Endothelial cell of umbilical vein (primary cell): ENCODE measurements around the gene WDR27. TPM values are rescaled to one million over a fixed set of nuclear protein-coding genes. Genes with fewer than 3 reads are reported as not detected.

Experiments
- BruUV-seq: library from RNA; stranded (reverse); fragments of 400-500 nt; replicated peaks from 2 replicates; lab custom pipeline; 2021; lab: Mats Ljungman, UMichigan
- CTCF ChIA-PET: fragments of 300-600, 350-600 bp; sonication (Branson Sonifier 250); formaldehyde crosslinking; loops from one replicate; lab custom pipeline; 2021; ENCODE audit warnings: antibody characterized with exemption, inconsistent platforms; lab: Charles Lee
- POLR2A ChIA-PET: fragments of 300-600, 350-600 bp; sonication (Branson Sonifier 250); formaldehyde crosslinking; loops from one replicate; lab custom pipeline; 2021; ENCODE audit warnings: antibody characterized with exemption, inconsistent platforms; lab: Charles Lee
- DNase-seq: peaks from one replicate; pipeline ENCODE4 v3.0.0-alpha.2; 2011; ENCODE audit warnings: low read depth, low spot score
- FAIRE-seq: peaks from 2 replicates; lab custom pipeline; 2011; peaks lifted over from hg19 to GRCh38; lab: Jason Lieb, UNC
- H2AFZ ChIP-seq: 2 replicates; pipeline ENCODE4 v1.6.0; 2012; ENCODE audit warnings: low read depth, low read length, control low read depth, inconsistent platforms
- H3K27ac ChIP-seq: 2 replicates; pipeline ENCODE4 v1.5.1; 2011; ENCODE audit warnings: low read depth, mild to moderate bottlenecking, control low read depth, low read length, moderate library complexity; ENCODE audit not compliant: insufficient read depth
- H3K27me3 ChIP-seq, 2 experiments: 2 replicates each; pipeline versions ENCODE4 v1.6.0 to v1.6.1; 2011; ENCODE audit warnings: low read length in 2 of 2, mixed read lengths in 1 of 2; ENCODE audit not compliant: control insufficient read depth in 2 of 2, insufficient read depth in 2 of 2
- H3K36me3 ChIP-seq, 2 experiments: 2 replicates in 1 of 2; 3 replicates in 1 of 2; pipeline ENCODE4 v1.5.1; 2011; ENCODE audit warnings: low read length in 2 of 2, mild to moderate bottlenecking in 1 of 2, moderate library complexity in 1 of 2; ENCODE audit not compliant: control insufficient read depth in 2 of 2, insufficient read depth in 2 of 2; ENCODE audit errors: extremely low read depth in 1 of 2
- H3K4me1 ChIP-seq: 3 replicates; pipeline ENCODE4 v1.5.1; 2011; ENCODE audit warnings: mild to moderate bottlenecking, low read length; ENCODE audit not compliant: control insufficient read depth, insufficient read depth; ENCODE audit errors: extremely low read depth
- H3K4me2 ChIP-seq: 2 replicates; pipeline ENCODE4 v1.6.1; 2011; ENCODE audit warnings: low read length, control low read depth, mixed read lengths; ENCODE audit not compliant: insufficient read depth
- H3K4me3 ChIP-seq, 3 experiments: fragments of 200-600 bp in 1 of 3; sonication (generic), shearing (Covaris generic) in 1 of 3; replicated peaks in 1 of 3; 2 replicates each; pipeline ENCODE4 v1.5.1; 2011 to 2016; ENCODE audit warnings: control low read depth in 3 of 3, low read length in 3 of 3, mild to moderate bottlenecking in 2 of 3, inconsistent platforms in 1 of 3, low read depth in 1 of 3, moderate library complexity in 1 of 3; ENCODE audit not compliant: insufficient read depth in 1 of 3
- H3K79me2 ChIP-seq: 2 replicates; pipeline ENCODE4 v1.6.0; 2012; ENCODE audit warnings: low read length, inconsistent platforms; ENCODE audit not compliant: control insufficient read depth, insufficient read depth
- H3K9ac ChIP-seq: replicated peaks from 2 replicates; pipeline ENCODE3; 2011; ENCODE audit warnings: low read length, control low read depth; ENCODE audit not compliant: insufficient read depth; ENCODE audit errors: extremely low read depth
- H3K9me1 ChIP-seq: replicated peaks from 3 replicates; pipeline ENCODE4 v1.6.0; 2011; ENCODE audit warnings: mild to moderate bottlenecking, low read length; ENCODE audit not compliant: control insufficient read depth, insufficient read depth; ENCODE audit errors: extremely low read depth
- H3K9me3 ChIP-seq: replicated peaks from 2 replicates; pipeline ENCODE4 v1.5.1; 2012; ENCODE audit warnings: low read length, inconsistent platforms; ENCODE audit not compliant: control insufficient read depth, insufficient read depth
- H4K20me1 ChIP-seq: replicated peaks from 2 replicates; pipeline ENCODE3; 2011; ENCODE audit warnings: mild to moderate bottlenecking, low read length; ENCODE audit not compliant: control insufficient read depth, insufficient read depth; ENCODE audit errors: extremely low read depth
- EZH2 ChIP-seq: IDR thresholded peaks from 2 replicates; pipeline ENCODE4 v1.6.1; 2012; ENCODE audit warnings: borderline replicate concordance, low read depth, mild to moderate bottlenecking, moderate library complexity, low read length, inconsistent platforms; ENCODE audit not compliant: severe bottlenecking
- FOS ChIP-seq: IDR thresholded peaks from 2 replicates; pipeline ENCODE4 v1.6.1; 2011; ENCODE audit warnings: mild to moderate bottlenecking, low read length, moderate library complexity, borderline replicate concordance; ENCODE audit not compliant: insufficient read depth
- GATA2 ChIP-seq: IDR thresholded peaks from 2 replicates; pipeline ENCODE4 v1.7.0; 2011; ENCODE audit warnings: low read depth, mild to moderate bottlenecking, moderate library complexity, mixed read lengths, low read length; ENCODE audit not compliant: insufficient read length, insufficient read depth
- JUN ChIP-seq: IDR thresholded peaks from 2 replicates; pipeline ENCODE4 v1.6.1; 2011; ENCODE audit warnings: borderline replicate concordance, low read depth; ENCODE audit not compliant: insufficient read length, insufficient read depth
- MYC ChIP-seq: IDR thresholded peaks from one replicate; pipeline ENCODE4 v1.6.1; 2011; ENCODE audit warnings: mild to moderate bottlenecking, low read depth, low read length
- POLR2A ChIP-seq: IDR thresholded peaks from 2 replicates; pipeline ENCODE4 v1.6.1; 2012; ENCODE audit warnings: low read depth, mild to moderate bottlenecking, control low read depth, low read length
- POLR2AphosphoS5 ChIP-seq: IDR thresholded peaks from 2 replicates; pipeline ENCODE4 v1.6.1; 2012; ENCODE audit warnings: low read depth, mild to moderate bottlenecking, control low read depth, low read length, moderate library complexity; ENCODE audit not compliant: insufficient read depth
- dilution Hi-C: fragments of 300-500 bp; cut with MboI; formaldehyde crosslinking; loops from one replicate; pipeline ENCODE4 v1.15.0; 2019; ENCODE audit warnings: low sequenced_read_pairs; ENCODE audit not compliant: extremely low pct_ligation_motif_present
- intact Hi-C: fragments of 100-400 bp; cut with micrococcal nuclease; formaldehyde crosslinking; loops from one replicate; pipeline ENCODE4 v1.10.0; 2022
- polyA plus RNA-seq, 4 experiments: library from polyadenylated mRNA; depleted of rRNA in 3 of 4; stranded (reverse) in 3 of 4; unstranded in 1 of 4; fragments of >200 nt; gene quantifications; 2 replicates each; pipeline versions ENCODE4 v1.2.1 to v1.2.3, GENCODE V29; 2011 to 2012; ENCODE audit warnings: missing spikeins in 1 of 4
- total RNA-seq: library from RNA; stranded (reverse); gene quantifications from 2 replicates; pipeline ENCODE4 v1.2.3, GENCODE V29; 2021
- TF ChIP-seq, protein P1 (sequence below), 2 donors: IDR thresholded peaks; 1 replicate in 1 of 2; 2 replicates in 1 of 2; pipeline ENCODE4 v1.5.1; 2011; ENCODE audit warnings: low read length in 2 of 2, mild to moderate bottlenecking in 2 of 2, moderate library complexity in 2 of 2, control low read depth in 1 of 2, inconsistent platforms in 1 of 2, low read depth in 1 of 2; ENCODE audit not compliant: insufficient read depth in 1 of 2; ENCODE audit errors: extremely low read depth in 1 of 2
- TF ChIP-seq, protein P2 (sequence below): IDR thresholded peaks from 2 replicates; pipeline ENCODE4 v1.6.1; 2011; ENCODE audit not compliant: insufficient read depth, insufficient read length

WDR27 gene
- total and polyA plus RNA-seq, 2 donors (not counting 3 experiments of a cell fraction or from before 2014, with no cell fraction given): 60.1 to 69.7 TPM

DNA sequence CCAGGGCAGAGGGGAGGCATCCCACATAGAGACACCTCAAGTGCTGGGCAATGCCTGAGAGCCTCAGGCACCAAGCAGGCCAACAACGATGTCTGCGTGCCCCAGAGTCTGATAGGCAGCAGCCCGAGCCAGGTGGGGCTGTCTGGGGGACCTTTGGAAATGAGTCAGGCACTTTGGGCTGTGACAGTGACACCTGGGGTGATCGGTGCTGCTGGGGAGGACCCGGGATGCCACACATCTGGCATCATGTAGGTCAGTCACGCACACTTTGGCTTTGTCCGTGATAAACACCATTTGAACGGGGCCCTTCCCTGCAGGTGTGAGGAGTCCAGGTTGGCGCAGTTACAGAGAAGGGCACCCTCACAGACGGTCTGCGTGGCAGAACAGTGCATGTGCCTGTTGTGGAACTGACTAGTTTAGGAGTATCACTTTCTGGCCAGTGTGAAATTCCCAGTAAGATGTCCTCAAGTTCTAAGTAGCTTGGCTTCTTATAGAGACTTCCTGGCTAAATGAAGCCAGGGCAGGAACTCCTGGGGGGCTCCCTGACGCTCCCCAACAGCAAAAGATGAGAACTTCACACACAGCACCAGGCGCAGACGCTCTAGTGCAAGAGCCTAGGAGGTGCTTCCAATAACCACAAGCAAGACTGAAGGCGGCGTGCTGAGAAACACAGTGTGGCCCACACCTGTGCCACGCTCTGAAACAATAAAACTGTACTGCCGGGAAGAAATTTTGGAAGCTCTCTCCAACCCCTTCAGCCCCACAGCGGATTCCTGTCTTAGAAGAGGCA is 134.7 kb downstream of the WDR27 start:
- no peak overlapping the region for H3K4me3 ChIP-seq
- H3K79me2 ChIP-seq: no peaks in the 10 kb centered on the region
- FAIRE-seq (no peak), DNase-seq (no peak)
- H3K4me2 ChIP-seq: no peak overlapping the region
- H3K9me1 ChIP-seq: no peaks in the 10 kb centered on the region
- BruUV-seq: no TSS peak
- no peaks in the 10 kb centered on the region for H3K27me3 ChIP-seq
- H3K9me3 ChIP-seq: no peaks in the 10 kb centered on the region
- intact Hi-C loops (no loop called here), dilution Hi-C loops (no loop called here)
- H3K27ac ChIP-seq: no peak overlapping the region
- TF ChIP-seq, protein P1, sequence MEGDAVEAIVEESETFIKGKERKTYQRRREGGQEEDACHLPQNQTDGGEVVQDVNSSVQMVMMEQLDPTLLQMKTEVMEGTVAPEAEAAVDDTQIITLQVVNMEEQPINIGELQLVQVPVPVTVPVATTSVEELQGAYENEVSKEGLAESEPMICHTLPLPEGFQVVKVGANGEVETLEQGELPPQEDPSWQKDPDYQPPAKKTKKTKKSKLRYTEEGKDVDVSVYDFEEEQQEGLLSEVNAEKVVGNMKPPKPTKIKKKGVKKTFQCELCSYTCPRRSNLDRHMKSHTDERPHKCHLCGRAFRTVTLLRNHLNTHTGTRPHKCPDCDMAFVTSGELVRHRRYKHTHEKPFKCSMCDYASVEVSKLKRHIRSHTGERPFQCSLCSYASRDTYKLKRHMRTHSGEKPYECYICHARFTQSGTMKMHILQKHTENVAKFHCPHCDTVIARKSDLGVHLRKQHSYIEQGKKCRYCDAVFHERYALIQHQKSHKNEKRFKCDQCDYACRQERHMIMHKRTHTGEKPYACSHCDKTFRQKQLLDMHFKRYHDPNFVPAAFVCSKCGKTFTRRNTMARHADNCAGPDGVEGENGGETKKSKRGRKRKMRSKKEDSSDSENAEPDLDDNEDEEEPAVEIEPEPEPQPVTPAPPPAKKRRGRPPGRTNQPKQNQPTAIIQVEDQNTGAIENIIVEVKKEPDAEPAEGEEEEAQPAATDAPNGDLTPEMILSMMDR (IDR thresholded peaks at IDR 0.05; ENCODE audit: extremely low read depth in 1 of 2, insufficient read depth in 1 of 2, low read depth in 1 of 2, low read length in 2 of 2): no peak
- no peak for TF ChIP-seq GATA2
- TF ChIP-seq POLR2AphosphoS5: no peak
- no peak overlapping the region for H2AFZ ChIP-seq
- ChIA-PET POLR2A (no interaction called here), CTCF (no interaction called here)
- peaks cover 10% of the 10 kb centered on the region for H3K4me1 ChIP-seq
- no peaks in the 10 kb centered on the region for H3K36me3 ChIP-seq
- no peaks in the 10 kb centered on the region for H4K20me1 ChIP-seq
- no peak overlapping the region for H3K9ac ChIP-seq

DNA sequence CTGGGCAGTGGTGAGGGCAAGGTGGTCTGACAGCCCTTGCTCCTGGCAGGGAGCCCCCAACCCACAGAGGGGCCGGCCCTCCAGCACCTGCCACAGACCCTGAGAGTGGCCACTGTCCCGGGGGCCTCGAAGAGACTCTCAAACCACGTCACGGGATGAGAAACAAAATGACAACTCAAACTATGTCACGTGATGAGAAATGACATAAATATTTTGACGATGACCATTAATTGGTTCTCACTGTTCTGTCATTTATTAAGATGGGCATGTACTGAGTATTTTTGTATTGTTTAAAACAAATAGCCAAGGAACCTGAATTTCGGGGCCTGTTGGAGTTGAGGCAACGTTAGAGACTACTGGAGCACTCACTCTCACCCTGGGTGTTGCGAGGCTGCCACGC is 135.5 kb downstream of the WDR27 start:
- FAIRE-seq (no peak), DNase-seq (no peak)
- TF ChIP-seq EZH2: no peak
- TF ChIP-seq, protein P2, sequence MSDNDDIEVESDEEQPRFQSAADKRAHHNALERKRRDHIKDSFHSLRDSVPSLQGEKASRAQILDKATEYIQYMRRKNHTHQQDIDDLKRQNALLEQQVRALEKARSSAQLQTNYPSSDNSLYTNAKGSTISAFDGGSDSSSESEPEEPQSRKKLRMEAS: no peak
- TF ChIP-seq MYC: no peak
- no peak for TF ChIP-seq JUN
- TF ChIP-seq POLR2A: no peak
- no peak for TF ChIP-seq POLR2AphosphoS5
- TF ChIP-seq, protein P1 (IDR thresholded peaks at IDR 0.05; ENCODE audit: extremely low read depth in 1 of 2, insufficient read depth in 1 of 2, low read depth in 1 of 2, low read length in 2 of 2): no peak
- TF ChIP-seq GATA2: no peak
- no peak for TF ChIP-seq FOS
- Histone ChIP-seq H3K36me3 (no peaks in the 10 kb centered on the region), H3K79me2 (no peaks in the 10 kb centered on the region), H2AFZ (no peak overlapping the region), H3K4me1 (peaks cover 5% of the 10 kb centered on the region), H3K27me3 (no peaks in the 10 kb centered on the region), H3K9ac (no peak overlapping the region), H3K4me3 (no peak overlapping the region), H4K20me1 (no peaks in the 10 kb centered on the region), H3K9me1 (no peaks in the 10 kb centered on the region), H3K27ac (no peak overlapping the region), H3K9me3 (no peaks in the 10 kb centered on the region), H3K4me2 (no peak overlapping the region)
- POLR2A ChIA-PET: no interaction called here
- no TSS peak for BruUV-seq
- CTCF ChIA-PET: interaction anchor here (1.3 kb wide), 1 partner anchor 54 kb away, joined by 3 read pairs; no protein-coding TSS in a partner anchor
- dilution Hi-C loops (no loop called here), intact Hi-C loops (no loop called here)
